HL-60 (cell line): ENCODE results near the gene KCTD14.

Source experiments
- CTCF ChIP-seq: IDR thresholded peaks from one replicate; pipeline ENCODE4 v1.5.1; 2011; ENCODE audit warnings: low read length, control low read depth, inconsistent platforms; ENCODE audit not compliant: insufficient read depth
- POLR2AphosphoS5 ChIP-seq: IDR thresholded peaks from 2 replicates; pipeline ENCODE4 v1.6.1; 2012; ENCODE audit warnings: low read depth
- REST ChIP-seq: IDR thresholded peaks from 2 replicates; pipeline ENCODE4 v1.6.1; 2012; ENCODE audit warnings: low read depth; ENCODE audit not compliant: insufficient replicate concordance

- TF ChIP-seq POLR2AphosphoS5 (no peak), CTCF (no peak), REST (no peak)
Measured at GRCh38 chr11:78061921-78062311, 38.8 kb upstream of the KCTD14 start.
